HG02642 (cell line): Measurements from ENCODE around the gene RRP7A.
"Not testable (repeated sequence)": the region's sequence is repeated elsewhere in the genome, so short reads cannot be mapped to it uniquely, and the experiment has no call there.

ENCODE experiments used
- ATAC-seq: cut with Tn5 transposase; IDR thresholded peaks from one replicate; pipeline ENCODE4 v1.9.1; 2021; ENCODE audit warnings: mild to moderate bottlenecking; ENCODE audit not compliant: unreplicated experiment, poor library complexity

Gene RRP7A

DNA sequence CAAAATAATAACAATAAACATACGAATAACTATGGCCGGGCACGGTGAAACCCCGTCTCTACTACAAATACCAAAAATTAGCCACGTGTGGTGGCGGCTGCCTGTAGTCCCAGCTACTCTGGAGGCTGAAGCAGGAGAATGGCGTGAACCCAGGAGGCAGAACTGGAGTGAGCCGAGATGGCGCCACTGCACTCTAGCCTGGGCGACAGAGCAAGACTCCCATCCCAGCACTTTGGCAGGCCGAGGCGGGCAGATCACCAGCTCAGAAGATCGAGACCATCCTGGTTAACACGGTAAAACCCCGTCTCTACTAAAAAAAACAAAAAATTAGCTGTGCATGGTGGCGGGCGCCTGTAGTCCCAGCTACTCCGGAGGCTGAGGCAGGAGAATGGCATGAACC is 17.0 kb upstream of the RRP7A start:
- not testable (repeated sequence) for ATAC-seq

DNA sequence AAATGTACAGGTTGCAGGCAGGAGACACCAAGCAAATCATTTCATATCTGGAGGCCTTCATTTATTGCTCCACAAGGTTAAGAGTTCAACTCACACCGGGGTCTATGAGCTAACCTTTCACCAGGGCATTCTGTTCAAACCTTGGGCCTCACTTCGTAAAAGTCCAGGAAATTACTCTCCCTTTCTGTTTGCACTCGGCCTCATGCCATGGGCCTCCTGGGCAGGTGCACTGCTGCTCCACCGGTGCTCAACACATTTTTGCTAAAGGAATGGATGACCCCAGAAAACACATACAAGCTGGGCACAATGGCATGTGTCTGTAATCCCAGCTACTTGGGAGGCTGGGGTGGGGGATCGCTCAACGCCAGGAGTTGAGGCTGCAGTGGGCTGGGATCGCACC is 16.6 kb upstream of the RRP7A start:
- no peak for ATAC-seq

DNA sequence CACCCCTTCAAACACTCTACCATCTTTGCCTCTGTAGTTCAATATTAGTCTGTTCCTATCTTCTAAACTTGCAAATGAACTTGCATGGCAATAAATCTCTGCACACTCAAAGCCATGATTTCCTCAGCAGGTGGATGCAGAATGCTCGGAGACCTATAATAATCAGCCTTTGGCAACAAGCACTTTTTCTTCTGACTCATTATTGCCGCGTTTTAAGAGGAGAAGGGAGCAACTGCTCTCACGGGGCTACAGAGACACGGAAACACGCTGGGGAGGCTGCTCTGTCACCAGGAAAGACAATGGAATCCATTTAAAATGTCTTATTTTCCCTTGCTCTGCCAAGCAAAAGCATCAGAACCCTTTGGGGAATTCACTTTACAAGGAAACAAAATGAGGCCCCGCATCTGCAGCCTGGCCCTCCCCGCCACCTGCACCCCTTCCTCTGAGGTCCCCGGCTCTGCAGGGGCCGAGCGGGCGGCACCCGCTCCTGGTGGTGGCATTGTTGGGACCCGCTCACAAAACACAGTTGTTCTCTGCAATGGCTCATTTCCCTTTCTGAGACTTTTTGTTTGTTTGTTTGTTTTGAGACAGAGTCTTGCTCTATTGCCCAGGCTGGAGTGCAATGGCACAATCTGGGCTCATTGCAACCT is 15.6 kb upstream of the RRP7A start:
- ATAC-seq, result not testable (repeated sequence)

DNA sequence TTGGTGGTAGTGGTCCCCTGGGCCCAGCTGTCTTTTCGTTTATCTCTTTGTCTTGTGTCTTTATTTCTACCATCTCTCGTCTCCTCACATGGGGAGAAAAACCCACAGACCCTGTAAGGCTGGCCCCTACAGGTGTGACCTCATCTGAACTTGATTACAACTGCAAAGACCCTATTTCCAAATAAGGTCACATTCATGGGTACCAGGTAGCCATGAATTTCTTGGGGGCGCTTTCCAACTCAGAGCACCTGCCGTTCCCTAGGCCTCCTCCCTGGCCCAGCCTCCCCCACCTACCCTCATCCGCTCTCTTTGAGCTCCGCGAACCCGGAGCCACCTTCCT is 14.0 kb upstream of the RRP7A start:
- ATAC-seq, result no peak

DNA sequence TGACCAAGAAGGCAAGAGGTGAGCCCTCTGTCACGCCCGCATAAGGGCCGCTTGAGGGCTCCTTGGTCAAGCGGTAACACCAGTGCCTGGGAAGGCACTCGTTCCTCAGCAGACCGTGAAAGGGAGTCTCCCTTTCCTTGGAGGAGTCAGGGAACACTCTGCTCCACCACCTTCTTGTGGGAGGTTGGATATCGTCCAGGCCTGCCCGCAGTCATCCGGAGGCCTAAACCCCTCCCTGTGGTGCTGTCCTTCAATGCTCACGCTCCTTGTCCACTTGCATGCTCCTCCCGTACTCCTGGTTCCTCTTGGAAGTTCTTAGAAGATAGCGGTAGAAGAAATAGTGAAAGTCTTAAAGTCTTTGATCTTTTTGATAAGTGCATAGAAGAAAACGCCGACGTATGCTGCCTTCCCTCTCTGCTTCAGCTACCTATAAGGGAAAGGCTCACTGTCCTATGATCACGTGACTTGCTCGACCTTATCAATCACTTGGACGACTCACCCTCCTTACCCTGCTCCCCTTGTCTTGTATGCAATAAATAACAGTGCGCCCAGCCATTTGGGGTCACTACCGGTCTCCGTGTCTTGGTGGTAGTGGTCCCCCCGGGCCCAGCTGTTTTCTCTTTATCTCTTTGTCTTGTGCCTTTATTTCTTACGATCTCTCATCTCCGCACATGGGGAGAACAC is 11.9 kb upstream of the RRP7A start:
- ATAC-seq, result not testable (repeated sequence)

DNA sequence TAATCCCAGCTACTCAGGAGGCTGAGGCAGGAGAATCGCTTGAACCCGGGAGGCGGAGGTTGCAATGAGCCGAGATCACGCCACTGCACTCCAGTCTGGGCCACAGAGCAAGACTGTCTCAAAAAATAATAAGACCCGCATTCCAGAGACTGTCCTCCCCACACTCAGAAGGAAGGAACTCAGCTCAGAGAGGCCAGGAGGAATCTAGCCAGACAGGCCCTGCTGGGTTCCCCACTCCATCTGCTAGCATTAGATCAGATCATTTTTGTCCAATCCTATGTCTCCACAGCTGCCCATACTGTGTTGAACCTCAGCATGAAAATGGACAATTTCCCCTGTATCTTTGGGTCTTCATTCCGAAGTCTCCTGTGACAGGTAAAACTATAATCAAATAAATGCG is 9.8 kb upstream of the RRP7A start:
- not testable (repeated sequence) for ATAC-seq

DNA sequence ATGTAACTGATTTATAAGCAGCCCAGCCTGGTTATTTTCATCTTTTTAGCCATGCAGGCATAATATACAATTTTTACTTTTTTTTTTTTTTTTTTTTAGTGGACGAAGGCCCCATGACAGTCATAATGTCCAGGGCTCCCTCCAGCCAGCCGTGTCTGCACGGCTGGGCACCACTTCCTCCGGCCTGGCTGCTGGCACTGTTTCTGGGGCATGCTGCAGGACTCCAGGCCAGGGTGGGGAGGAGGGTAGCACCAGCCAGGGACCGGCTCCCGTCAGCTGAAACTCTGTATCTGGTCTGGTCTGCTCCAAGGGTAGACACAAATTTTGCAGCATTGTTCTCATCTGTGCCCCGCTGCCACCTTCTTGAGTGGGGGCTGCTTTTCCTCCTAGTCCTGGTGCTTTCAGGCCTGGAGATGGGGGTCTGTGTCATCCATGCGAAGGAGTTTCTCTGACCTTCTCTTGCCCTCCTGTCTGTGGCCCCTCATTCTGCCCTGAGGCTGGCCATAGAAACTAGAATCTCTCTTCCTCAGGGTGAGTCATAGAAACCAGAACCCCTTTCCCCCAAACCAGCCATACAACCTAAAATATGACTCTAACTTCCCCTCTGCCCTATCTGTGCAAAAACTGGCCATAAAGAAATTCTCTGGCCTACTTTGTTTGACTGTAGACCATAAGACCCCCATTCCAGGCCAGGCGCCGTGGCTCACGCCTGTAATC is 9.2 kb upstream of the RRP7A start:
- no peak for ATAC-seq

DNA sequence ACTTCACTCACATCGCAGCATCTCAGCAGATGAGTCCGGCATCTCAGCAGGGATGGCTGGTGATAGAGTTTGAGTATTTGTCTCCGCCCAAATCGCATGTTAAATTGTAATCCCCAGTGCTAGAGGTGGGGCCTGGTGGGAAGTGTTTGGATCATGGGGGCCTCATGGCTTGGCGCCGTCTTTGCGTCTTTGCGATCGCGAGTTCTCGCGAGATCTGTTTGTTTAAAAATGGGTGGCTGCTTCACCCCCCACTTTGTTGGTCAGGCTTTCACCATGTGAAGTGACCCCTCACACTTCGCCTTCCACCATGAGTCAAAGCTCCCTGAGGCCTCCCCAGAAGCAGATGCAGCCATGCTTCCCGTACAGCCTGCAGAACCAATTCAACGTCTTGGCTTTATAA is 3.0 kb upstream of the RRP7A start:
- ATAC-seq, result no peak

DNA sequence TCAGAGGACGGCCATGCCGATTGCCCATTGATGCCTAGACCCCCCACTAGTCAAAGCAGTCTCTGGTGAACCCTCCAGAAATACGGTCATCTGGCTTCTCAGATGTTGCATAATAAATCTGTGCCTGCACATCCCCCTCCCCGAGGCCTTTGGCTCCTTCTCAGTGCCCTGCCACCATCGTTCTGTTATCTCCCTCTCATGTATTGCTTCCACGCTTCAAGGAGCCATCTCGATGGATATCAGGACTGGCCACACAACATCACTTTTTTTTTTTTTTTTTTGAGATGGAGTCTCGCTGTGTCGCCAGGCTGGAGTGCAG is 1.6 kb upstream of the RRP7A start:
- ATAC-seq, result no peak

DNA sequence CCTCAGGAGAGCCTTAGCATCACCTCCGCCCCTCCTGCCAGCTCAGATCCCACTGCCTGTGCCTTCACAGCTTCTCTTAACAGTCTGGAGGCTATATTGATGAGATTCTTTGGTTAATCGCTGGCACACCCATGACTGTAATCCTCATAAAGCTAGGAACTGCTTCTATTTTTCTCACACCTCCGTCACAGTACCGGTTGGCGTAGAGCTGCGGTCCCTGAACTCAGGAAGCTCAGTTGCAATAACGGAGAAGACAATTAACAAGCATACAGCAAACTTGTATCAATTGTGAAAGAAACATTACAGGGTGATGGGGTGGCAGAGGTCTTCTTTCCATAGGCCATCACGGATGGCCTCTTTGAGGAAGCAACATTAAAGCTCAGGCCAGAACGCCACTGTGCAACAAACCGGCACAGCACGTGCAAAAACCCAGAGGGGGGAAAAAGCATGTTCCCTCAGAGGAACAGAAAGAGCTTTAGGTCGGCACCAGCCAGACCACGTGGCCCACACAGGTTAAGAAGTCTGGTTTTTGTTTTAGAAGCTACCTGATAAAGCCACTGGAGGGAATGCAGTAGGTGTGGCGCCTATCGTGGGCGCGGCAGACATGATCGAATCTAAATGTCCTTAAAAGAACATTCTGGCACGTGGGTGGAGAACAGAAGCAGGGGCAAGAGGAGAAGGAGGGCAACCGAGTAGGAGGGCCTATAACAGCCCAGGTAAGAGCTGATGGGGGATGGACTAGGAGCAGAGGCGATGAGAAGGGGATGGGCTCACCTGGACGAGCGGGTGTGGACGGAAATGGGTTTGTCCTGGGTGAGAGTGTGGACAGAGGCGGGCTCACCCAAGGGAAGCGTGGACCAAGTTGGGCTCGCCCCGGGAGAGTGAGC is 715 bp downstream of the RRP7A start:
- peak; percentile 20 for ATAC-seq

DNA sequence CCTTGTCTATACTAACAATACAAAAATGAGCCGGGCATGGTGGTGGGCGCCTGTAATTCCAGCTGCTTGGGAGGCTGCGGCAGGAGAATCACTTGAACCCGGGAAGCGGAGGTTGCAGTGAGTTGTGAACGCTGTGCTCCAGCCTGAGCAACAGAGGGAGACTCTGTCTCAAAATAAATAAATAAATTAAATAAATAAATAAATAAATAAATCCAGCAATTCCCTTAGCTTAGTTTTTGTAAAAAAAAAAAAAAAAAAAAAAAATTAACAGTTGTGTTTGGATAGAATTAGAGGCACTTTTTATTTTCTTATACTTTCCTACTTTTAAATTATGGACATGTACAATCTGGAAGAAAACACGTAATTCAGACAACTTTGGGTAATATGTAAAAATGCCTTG is 2.5 kb downstream of the RRP7A start:
- ATAC-seq, result not testable (repeated sequence)

DNA sequence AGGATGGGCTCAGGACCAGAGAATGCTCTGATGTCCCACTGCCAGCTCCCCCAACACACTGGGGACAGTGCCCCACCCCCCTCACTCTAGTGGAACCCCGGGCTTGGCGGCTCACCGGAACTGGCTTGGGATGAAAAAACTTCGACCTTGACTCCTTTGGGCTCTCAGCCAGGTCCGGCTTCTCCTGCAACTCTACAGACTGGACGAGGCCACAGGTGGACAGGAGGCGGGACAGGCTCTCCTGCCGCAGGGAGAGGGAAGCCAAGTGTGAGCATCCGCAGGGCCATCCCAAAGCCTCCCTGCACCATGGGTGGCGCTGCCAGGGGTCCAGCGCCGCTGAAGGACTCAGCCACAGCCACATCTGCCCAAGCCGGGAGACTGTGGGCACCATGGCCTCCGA is 3.7 kb downstream of the RRP7A start:
- ATAC-seq, result no peak

DNA sequence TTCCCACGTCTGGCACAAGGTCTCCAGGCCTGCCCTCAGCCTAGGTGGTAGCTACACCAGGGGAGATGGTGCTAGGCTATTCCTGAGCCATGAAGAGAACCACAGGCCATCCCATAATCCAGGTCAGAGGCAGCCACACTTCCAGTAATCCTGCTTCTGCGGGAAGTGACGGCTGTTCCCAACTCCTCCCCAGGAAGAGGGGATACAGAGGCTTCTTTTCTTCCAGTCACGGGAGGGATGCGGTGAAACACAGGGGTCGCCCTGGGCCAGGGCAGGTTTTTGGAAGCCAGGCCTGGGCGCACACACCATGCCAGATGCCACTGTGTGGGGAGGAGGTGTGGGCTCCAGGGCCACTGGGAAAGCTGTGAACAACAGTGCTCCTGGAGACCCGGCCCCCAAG is 4.3 kb downstream of the RRP7A start:
- ATAC-seq, result not testable (repeated sequence)

DNA sequence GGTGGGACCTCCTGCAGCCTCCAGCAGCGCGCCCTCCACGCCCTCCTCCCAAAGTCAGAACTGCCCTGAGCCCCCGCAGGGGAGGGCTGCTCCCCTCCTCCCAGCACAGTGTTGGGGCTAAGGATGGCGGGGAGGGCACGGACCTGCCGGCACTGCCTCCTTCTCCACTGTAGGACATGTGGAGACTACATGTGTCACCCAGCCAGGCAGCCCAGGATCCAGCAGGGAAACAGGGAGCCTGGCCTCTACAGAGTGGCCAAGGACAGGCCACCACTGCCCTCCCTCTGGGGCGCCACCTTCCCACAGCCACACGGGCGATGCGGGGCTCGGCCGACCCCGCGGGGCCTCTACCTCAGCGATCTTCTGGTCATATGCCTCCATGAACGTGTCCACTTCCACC is 5.3 kb downstream of the RRP7A start:
- ATAC-seq, result not testable (repeated sequence)

DNA sequence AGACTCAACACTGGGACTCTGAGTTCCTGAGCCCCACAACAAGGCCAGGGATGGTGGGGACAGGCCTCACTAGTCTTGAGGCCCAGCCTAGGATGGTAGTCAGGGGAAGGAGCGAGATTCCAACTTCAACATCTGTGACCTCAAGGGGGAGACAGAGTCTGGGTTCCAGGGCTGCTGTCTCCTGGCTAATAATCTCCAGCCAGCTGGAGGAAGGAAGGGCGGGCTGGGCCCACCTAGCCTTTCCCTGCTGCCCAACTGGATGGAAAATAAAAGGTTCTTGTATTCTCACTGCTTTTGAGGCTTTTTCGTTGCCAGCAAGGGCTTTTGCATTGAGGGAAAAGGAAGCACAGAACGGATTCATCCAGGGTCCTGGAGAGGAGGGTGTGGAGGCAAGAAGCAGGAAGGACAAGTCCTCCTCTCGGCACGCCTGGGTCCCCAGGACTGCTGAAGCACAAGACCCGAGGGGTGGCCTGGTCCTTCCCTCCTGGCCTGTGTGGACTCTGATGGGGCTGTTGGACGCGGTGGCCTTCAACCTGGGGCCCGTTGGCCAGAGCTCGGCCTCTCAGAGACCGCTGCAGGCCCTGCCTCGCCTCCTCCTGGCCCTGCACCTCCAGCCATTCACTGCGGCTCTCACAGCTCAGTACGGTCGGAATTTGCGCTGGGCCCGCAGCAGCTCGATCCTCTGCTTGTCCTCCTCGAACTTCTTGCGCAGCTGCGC is 7.2 kb downstream of the RRP7A start:
- ATAC-seq, result not testable (repeated sequence)

DNA sequence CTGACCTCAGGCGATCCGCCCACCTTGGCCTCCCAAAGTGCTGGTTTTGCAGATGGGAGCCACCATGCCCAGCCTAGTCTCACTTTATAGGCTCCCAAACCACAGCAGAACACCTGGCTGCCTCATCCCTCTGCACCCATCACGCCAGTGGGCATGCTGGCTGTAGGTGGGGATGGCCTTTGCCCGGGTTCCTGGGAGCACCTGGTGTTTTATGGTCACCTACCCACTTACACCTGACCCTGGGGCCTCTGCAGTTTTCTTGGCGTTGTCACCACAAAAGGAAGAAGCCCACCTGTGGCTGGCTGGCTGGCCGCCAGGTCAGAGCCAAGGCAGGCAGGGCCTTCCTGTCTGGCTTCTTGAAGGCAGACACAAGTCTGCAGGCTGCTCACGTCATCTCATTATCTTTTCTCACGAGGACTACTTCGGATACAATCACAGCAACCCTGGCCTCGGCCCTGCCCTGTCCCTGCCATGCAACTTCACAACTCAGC is 8.2 kb downstream of the RRP7A start:
- ATAC-seq, result no peak

DNA sequence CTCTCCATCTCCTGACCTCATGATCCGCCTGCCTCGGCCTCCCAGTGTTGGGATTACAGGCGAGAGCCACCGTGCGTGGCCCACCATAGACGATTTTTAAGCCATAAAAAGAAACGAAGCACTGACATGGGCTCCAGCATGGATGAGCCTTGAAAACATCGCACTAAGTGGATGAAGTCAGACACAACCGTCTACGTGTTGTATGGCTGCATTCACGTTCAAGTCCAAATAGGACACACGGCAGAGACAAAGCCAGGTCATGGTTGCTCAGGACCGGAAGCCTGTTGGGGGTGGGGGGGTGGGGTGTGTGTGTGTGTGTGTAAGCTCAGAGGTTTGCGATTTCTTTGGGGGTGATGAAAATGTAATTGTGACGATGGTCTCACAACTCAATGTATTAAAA is 10.0 kb downstream of the RRP7A start:
- ATAC-seq, result no peak

DNA sequence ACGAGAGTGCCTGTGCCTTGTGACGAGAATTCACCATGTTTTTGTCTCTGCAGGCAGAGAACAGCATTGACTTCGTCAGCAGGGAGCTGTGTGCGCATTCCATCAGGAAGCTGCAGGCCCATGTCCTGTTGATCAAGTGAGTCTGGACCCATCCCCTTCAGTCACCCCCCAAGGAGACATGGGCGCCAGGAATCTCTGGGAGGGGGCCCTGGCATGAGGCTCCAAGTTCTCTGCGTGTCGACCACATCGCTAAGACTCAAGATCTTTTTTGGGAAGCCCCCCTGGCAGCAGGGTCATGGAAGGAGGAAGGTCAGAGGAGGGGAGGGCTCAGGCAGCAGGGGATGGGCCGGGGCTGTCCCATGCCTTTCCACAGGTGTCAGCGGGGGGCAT is 10.6 kb downstream of the RRP7A start:
- ATAC-seq, result not testable (repeated sequence)

DNA sequence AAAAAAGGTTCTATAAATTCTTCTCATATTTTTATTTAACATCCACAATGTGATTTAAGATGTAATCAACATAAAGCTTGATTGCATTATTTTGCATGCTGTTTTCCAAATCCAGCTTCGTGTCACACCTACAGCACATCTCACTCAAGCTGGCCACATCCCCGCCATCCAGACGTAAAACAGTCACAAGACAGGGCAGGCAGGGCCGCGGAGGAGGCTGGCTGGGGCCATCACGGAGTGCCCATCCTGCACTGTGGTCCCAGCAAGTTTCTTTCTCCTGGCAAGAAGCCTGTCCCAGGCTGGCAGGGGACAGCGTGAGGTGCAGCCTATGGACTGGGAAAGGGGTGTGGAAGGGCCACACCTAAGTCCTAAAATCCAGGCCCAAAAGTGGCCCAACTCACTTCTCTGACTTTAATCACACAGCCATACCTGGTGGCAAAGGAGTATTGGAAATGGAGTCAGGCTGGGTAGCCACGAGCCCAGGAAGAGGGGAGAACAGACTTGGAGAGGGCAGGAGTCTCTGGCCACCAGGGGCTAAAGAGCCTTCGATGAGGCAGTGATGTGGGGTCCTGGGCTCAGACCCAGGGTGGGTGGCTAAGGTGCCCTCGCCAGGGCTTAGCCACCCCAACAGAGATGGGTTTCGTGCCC is 11.1 kb downstream of the RRP7A start:
- not testable (repeated sequence) for ATAC-seq

DNA sequence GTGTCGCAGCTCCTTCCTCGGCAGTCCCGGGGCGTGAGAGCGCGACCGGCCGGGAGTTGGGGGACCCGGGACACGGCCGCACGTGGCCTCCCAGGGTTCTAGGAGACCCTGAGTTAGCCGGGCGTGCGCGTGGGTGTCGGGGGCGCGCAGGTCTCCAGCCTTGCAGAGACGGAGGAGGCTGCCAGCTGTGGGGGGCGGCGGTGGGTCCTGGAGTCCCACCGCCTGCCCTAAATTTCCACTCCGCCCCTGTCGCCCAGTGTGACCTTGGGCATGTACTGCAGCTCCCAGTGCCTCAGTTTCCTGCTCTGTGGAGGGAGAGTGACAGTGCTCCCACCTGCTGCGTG is 18.8 kb downstream of the RRP7A start:
- ATAC-seq, result no peak
